Measurements from ENCODE around the gene COG4.

Gene COG4

GRCh38 chr16:70493802-70494201 is 29.6 kb downstream of the COG4 start:
- no peak for TF ChIP-seq CTCF (IDR thresholded peaks at IDR 0.05; ENCODE audit: low read depth, low read length)
- DNase-seq, result no peak
- Histone ChIP-seq H3K36me3 (peaks cover 39% of the 10 kb centered on the region), H3K9me3 (no peaks in the 10 kb centered on the region), H3K27me3 (no peaks in the 10 kb centered on the region), H3K4me1 (no peaks in the 10 kb centered on the region), H3K4me3 (ENCODE audit: low read depth, low read length) (no peak overlapping the region)

- Histone ChIP-seq H3K36me3 (peaks cover 23% of the 10 kb centered on the region), H3K27me3 (no peaks in the 10 kb centered on the region), H3K9me3 (no peaks in the 10 kb centered on the region), H3K4me3 (ENCODE audit: low read depth, low read length) (no peak overlapping the region), H3K4me1 (no peaks in the 10 kb centered on the region)
- DNase-seq, result no peak
- TF ChIP-seq CTCF (IDR thresholded peaks at IDR 0.05; ENCODE audit: low read depth, low read length), result no peak
These were observed 33.1 kb downstream of the COG4 start for GRCh38 chr16:70490261-70490660.

- H3K27me3 ChIP-seq, result no peaks in the 10 kb centered on the region
- no peaks in the 10 kb centered on the region for H3K9me3 ChIP-seq
- DNase-seq, result no peak
- peaks cover 39% of the 10 kb centered on the region for H3K36me3 ChIP-seq
- TF ChIP-seq CTCF (IDR thresholded peaks at IDR 0.05; ENCODE audit: low read depth, low read length), result no peak
- no peak overlapping the region for H3K4me3 ChIP-seq (ENCODE audit: low read depth, low read length)
- no peaks in the 10 kb centered on the region for H3K4me1 ChIP-seq
These were observed 38.5 kb downstream of the COG4 start for GRCh38 chr16:70484867-70485266.

GRCh38 chr16:70483426-70483825 is 39.9 kb downstream of the COG4 start:
- DNase-seq, result no peak
- no peak for TF ChIP-seq CTCF (IDR thresholded peaks at IDR 0.05; ENCODE audit: low read depth, low read length)
- H3K36me3 ChIP-seq, result peaks cover 34% of the 10 kb centered on the region
- no peak overlapping the region for H3K4me3 ChIP-seq (ENCODE audit: low read depth, low read length)
- no peaks in the 10 kb centered on the region for H3K9me3 ChIP-seq
- no peaks in the 10 kb centered on the region for H3K4me1 ChIP-seq
- H3K27me3 ChIP-seq, result no peaks in the 10 kb centered on the region

- TF ChIP-seq CTCF (IDR thresholded peaks at IDR 0.05; ENCODE audit: low read depth, low read length), result no peak
- Histone ChIP-seq H3K36me3 (peaks cover 34% of the 10 kb centered on the region), H3K4me1 (no peaks in the 10 kb centered on the region)
These were observed 40.7 kb downstream of the COG4 start for GRCh38 chr16:70482624-70483023.

GRCh38 chr16:70481929-70482536 is 41.3 kb downstream of the COG4 start:
- peaks cover 34% of the 10 kb centered on the region for H3K36me3 ChIP-seq
- H3K9me3 ChIP-seq, result no peaks in the 10 kb centered on the region
- no peak for DNase-seq
- no peak for TF ChIP-seq CTCF (IDR thresholded peaks at IDR 0.05; ENCODE audit: low read depth, low read length)
- no peak overlapping the region for H3K4me3 ChIP-seq (ENCODE audit: low read depth, low read length)
- no peaks in the 10 kb centered on the region for H3K27me3 ChIP-seq
- no peaks in the 10 kb centered on the region for H3K4me1 ChIP-seq

More at GRCh38 chr16:70482624-70483023, 40.7 kb downstream of the COG4 start:
- H3K4me3 ChIP-seq (ENCODE audit: low read depth, low read length), result no peak overlapping the region
- no peaks in the 10 kb centered on the region for H3K27me3 ChIP-seq
- no peaks in the 10 kb centered on the region for H3K9me3 ChIP-seq
- no peak for DNase-seq

Measured in BE2C (cell line).